Stomach (tissue), 9 donors: ENCODE data around the gene ANAPC4. TPM values are rescaled to one million over a fixed set of nuclear protein-coding genes. Genes with fewer than 3 reads are reported as not detected.
A peak's percentile ranks its signal among the peaks of the same experiment; 100 is the strongest.

Experiments used
- DNase-seq, 2 donors: peaks; one replicate each; pipeline versions ENCODE4 v3.0.0 to v3.0.0-alpha.2; 2013 to 2019
- H3K27ac ChIP-seq, 5 donors: fragments of 200-600 bp in 4 of 5; sonication (generic) in 4 of 5; one replicate each; pipeline ENCODE4 v1.5.1; 2013 to 2019; ENCODE audit warnings: mild to moderate bottlenecking in 1 of 5, moderate library complexity in 1 of 5
- H3K27me3 ChIP-seq, 3 donors: fragments of 200-600 bp; sonication (generic); one replicate each; pipeline ENCODE4 v1.5.1; 2017 to 2019; ENCODE audit warnings: mixed run types in 1 of 3
- H3K36me3 ChIP-seq, 4 donors: fragments of 200-600 bp; sonication (generic); 1 replicate in 3 of 4; 2 replicates in 1 of 4; pipeline ENCODE4 v1.5.1; 2016 to 2019
- H3K4me1 ChIP-seq, 4 donors: fragments of 200-600 bp; sonication (generic); one replicate each; pipeline ENCODE4 v1.5.1; 2016 to 2019
- H3K4me3 ChIP-seq, 4 donors: fragments of 200-600 bp; sonication (generic) in 3 of 4; one replicate each; pipeline ENCODE4 v1.5.1; 2016 to 2019; ENCODE audit warnings: mild to moderate bottlenecking in 1 of 4
- H3K9me3 ChIP-seq, 4 donors: fragments of 200-600 bp; sonication (generic); one replicate each; pipeline ENCODE4 v1.5.1; 2016 to 2019
- EP300 ChIP-seq: sonication (generic); formaldehyde crosslinking; IDR thresholded peaks from one replicate; pipeline ENCODE4 v1.6.1; 2017; ENCODE audit warnings: antibody characterized with exemption
- POLR2A ChIP-seq, 4 donors: fragments of 450-650 bp; IDR thresholded peaks; one replicate each; pipeline ENCODE4 v1.6.1; 2016; ENCODE audit warnings: antibody characterized with exemption in 4 of 4, control low read depth in 2 of 4, mild to moderate bottlenecking in 1 of 4, moderate library complexity in 1 of 4
- POLR2AphosphoS5 ChIP-seq, 3 donors: sonication (generic); formaldehyde crosslinking; IDR thresholded peaks; one replicate each; pipeline ENCODE4 v1.6.1; 2016; ENCODE audit warnings: antibody characterized with exemption in 3 of 3
- WGBS, 5 donors: extraction: QIAGEN DNeasy Blood & Tissue Kit in 3 of 5; methylation state at CpG; one replicate each; pipeline versions ENCODE4 v1.1.5 to v1.1.7; 2013 to 2018; 5-methylcytosine and 5-hydroxymethylcytosine counted together
- intact Hi-C: fragments of 100-400 bp; cut with DNase I; formaldehyde crosslinking; loops from one replicate; pipeline ENCODE4 v1.15.1; 2023; ENCODE audit warnings: low total_unique reads
- polyA plus RNA-seq, 3 donors: library from polyadenylated mRNA; stranded (reverse); fragments of 200-250 nt; gene quantifications; one replicate each; pipeline ENCODE4 v1.2.3, GENCODE V29; 2013
- total RNA-seq, 5 donors: library from RNA; depleted of rRNA; stranded (reverse); fragments of >200 nt; gene quantifications; one replicate each; pipeline versions ENCODE4 v1.1.0 to v1.2.3, GENCODE V29; 2014 to 2016
- TF ChIP-seq, protein P1 (sequence below), 7 experiments: fragments of 450-650 bp in 4 of 7; fragments of 200-600 bp in 3 of 7; sonication (generic) in 3 of 7; IDR thresholded peaks; one replicate each; pipeline ENCODE4 v1.5.1; 2016 to 2019; ENCODE audit warnings: antibody characterized with exemption in 7 of 7, control low read depth in 2 of 7, mild to moderate bottlenecking in 1 of 7
- donor health status: healthy with polysubstance abuse.
- donor health status: Bipolar disorder and iron deficiency.
- donor health status: healthy.

The ANAPC4 gene
- total and polyA plus RNA-seq, 8 donors, result 9.0 to 72.8 (median 27.0) TPM

DNA sequence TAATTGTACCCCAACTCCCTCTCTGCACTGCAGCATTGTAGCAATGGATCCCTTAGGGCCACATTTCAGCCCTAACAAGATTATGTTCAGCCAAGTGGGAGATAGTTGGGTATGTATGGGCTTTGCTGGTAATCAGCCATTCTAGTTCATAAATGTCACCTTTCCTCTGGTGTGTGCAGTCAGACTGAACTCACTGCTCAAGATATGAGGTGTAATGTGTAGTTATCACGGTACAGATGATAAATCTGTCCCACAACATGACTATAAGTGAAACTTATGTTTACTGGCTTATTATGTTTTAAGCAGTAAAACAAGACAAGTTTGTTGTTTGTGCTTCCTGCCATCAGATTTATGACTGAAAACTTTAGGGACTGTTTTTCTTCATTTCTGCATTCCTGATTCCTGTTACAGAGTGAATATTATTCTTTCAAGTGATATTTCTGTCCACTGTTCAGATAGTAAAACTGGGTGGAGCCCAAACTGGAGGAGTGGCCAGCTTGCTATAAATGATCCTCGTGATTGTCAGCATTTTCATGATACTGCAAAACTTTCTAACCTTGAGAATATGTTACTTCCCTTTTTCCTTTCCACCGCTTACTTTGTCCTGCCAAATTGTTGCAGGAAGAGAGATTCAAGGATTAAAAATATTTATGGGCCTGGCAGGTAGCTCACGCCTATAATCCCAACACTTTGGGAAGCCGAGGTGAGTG lies 44.9 kb downstream of the ANAPC4 start:
- no peak for DNase-seq
- TF ChIP-seq POLR2A (IDR thresholded peaks at IDR 0.05) (no peak), POLR2AphosphoS5 (IDR thresholded peaks at IDR 0.05) (no peak), EP300 (no peak)
- TF ChIP-seq, protein P1, sequence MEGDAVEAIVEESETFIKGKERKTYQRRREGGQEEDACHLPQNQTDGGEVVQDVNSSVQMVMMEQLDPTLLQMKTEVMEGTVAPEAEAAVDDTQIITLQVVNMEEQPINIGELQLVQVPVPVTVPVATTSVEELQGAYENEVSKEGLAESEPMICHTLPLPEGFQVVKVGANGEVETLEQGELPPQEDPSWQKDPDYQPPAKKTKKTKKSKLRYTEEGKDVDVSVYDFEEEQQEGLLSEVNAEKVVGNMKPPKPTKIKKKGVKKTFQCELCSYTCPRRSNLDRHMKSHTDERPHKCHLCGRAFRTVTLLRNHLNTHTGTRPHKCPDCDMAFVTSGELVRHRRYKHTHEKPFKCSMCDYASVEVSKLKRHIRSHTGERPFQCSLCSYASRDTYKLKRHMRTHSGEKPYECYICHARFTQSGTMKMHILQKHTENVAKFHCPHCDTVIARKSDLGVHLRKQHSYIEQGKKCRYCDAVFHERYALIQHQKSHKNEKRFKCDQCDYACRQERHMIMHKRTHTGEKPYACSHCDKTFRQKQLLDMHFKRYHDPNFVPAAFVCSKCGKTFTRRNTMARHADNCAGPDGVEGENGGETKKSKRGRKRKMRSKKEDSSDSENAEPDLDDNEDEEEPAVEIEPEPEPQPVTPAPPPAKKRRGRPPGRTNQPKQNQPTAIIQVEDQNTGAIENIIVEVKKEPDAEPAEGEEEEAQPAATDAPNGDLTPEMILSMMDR (IDR thresholded peaks at IDR 0.05), result no peak
- 63 to 77% (median 72%) methylated on average over 5 of the region's 5 CpGs for WGBS, 5 donors
- Histone ChIP-seq H3K9me3 (no peaks in the 10 kb centered on the region), H3K27me3 (no peaks in the 10 kb centered on the region), H3K27ac (no peak overlapping the region), H3K4me3 (no peak overlapping the region), H3K36me3 (peaks cover 8 to 36% (median 28%) of the 10 kb centered on the region in 4 donors), H3K4me1 (peaks cover 0 to 7% (median 0%) of the 10 kb centered on the region in 4 donors)
- intact Hi-C loops, result no loop called here

DNA sequence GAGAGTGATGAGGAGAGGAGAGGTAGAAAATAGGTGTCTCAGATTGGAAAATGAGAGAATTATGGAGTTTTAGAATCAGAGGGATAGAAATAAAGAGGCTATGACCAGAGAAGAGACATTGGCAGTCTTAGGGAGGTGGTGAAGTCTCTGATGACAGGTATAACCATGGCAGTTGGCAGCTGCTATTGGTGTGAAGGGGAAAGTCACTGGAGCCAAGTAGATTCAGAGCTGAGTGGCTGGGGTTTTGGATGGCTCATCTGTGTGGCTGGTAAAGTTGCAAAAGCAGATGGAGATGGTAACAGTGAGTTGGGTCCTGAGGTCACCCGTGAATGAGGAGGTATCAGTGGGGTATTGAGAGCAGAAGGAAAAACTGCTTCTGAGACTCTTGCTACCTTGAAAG lies 46.5 kb downstream of the ANAPC4 start:
- TF ChIP-seq POLR2A (IDR thresholded peaks at IDR 0.05), result no peak
- no peak for TF ChIP-seq POLR2AphosphoS5 (IDR thresholded peaks at IDR 0.05)
- TF ChIP-seq EP300, result no peak
- TF ChIP-seq, protein P1 (IDR thresholded peaks at IDR 0.05), result no peak
- WGBS, 5 donors, result 83 to 100% (median 91%) methylated on average over 1 of the region's 1 CpG

DNA sequence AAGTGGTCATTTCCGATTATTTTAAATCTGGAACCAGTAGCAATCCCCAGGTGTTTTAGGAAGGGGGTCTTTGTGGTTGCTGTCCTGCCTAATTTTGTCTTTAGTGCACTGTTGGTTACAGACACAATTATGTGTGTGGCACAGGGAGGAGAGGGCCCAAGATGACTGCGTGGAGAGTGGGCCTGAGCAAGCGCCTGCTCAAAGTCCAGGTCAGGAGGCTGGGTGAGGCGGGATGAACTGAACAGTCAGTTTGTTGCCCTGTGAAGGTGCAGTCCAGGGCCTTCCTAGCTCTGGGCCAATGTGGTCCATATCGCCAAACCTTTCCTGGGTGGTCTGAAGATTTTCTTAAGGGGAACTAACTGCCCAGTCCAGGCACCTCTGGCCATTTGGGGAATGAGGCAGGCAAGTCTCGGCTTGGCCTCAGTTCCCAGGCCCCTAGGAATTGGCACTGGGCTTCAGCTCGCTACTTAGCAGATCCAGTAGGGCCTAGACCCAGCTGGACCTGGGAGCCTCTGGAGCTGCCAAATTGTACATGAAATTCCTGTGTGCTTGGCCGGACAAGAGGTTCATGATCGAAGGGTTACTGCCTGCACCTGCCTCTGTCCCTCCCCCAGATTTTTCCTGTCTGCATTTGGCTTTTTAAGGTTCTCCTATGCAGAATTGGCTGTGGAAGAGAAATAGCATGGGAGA lies 47.6 kb downstream of the ANAPC4 start:
- DNase-seq, result peak in 1 of 2 donors; percentile 27
- 84 to 89% (median 85%) methylated on average over 8 to 9 of the region's 9 CpGs for WGBS, 5 donors
- no peak for TF ChIP-seq EP300
- TF ChIP-seq, protein P1 (IDR thresholded peaks at IDR 0.05), result no peak
- no peak for TF ChIP-seq POLR2A (IDR thresholded peaks at IDR 0.05)
- TF ChIP-seq POLR2AphosphoS5 (IDR thresholded peaks at IDR 0.05), result no peak
- Histone ChIP-seq H3K27ac (peak overlapping the region in 1 of 5 donors; percentile 14), H3K4me3 (no peak overlapping the region), H3K27me3 (no peaks in the 10 kb centered on the region), H3K36me3 (peaks cover 0 to 9% (median 1%) of the 10 kb centered on the region in 4 donors), H3K9me3 (no peaks in the 10 kb centered on the region), H3K4me1 (peaks cover 0 to 7% (median 0%) of the 10 kb centered on the region in 4 donors)
- intact Hi-C loops, result no loop called here

More for the DNA sequence above, 46.5 kb downstream of the ANAPC4 start:
- Histone ChIP-seq H3K4me3 (no peak overlapping the region), H3K27ac (no peak overlapping the region), H3K9me3 (no peaks in the 10 kb centered on the region), H3K4me1 (peaks cover 0 to 7% (median 0%) of the 10 kb centered on the region in 4 donors), H3K36me3 (peaks cover 2 to 21% (median 12%) of the 10 kb centered on the region in 4 donors), H3K27me3 (no peaks in the 10 kb centered on the region)
- no peak for DNase-seq
- intact Hi-C loops, result no loop called here

DNA sequence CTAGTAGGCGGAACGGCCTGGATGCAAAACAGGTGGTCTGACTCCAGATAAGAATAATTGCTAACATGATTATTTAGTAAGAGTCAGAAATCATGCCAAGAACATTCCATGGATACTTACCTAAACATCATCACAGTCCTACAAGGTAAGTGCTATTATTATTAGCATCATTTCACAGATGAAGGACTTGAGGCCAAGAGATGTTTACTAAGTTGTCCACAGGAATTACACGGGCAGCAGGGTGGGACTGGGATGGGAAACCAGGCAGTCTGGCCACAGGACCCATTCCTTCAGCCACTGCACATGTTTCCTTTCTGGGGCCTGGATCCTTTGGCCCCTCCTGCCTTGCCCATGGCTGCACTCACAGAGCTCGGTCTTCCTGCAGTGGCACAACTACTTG lies 48.3 kb downstream of the ANAPC4 start:
- WGBS, 5 donors, result 50 to 73% (median 62%) methylated on average over 3 to 4 of the region's 4 CpGs

More for the DNA sequence above, 48.3 kb downstream of the ANAPC4 start:
- peak in 1 of 2 donors; percentile 30 for DNase-seq
- Histone ChIP-seq H3K4me3 (no peak overlapping the region), H3K9me3 (no peaks in the 10 kb centered on the region), H3K4me1 (peaks cover 0 to 7% (median 0%) of the 10 kb centered on the region in 4 donors), H3K27ac (peak overlapping the region in 1 of 5 donors; percentile 14), H3K27me3 (no peaks in the 10 kb centered on the region), H3K36me3 (peaks cover 0 to 8% (median 0%) of the 10 kb centered on the region in 4 donors)
- TF ChIP-seq POLR2A (IDR thresholded peaks at IDR 0.05) (no peak), POLR2AphosphoS5 (IDR thresholded peaks at IDR 0.05) (no peak), EP300 (no peak)
- TF ChIP-seq, protein P1 (IDR thresholded peaks at IDR 0.05), result no peak
- intact Hi-C loops, result no loop called here
